PC-3 (cell line): Measurements from ENCODE around the gene TNC.

Experiments used
- CTCF ChIP-seq: fragments of 300-600 bp; sonication (generic); conservative IDR thresholded peaks from 2 replicates; pipeline ENCODE4 v1.5.1; 2017; ENCODE audit warnings: antibody characterized with exemption, low read depth, mild to moderate bottlenecking, low read length
- EZH2 ChIP-seq: fragments of 300-600 bp; sonication (generic); IDR thresholded peaks from one replicate; pipeline ENCODE4 v1.6.1; 2017; ENCODE audit warnings: antibody characterized with exemption, mild to moderate bottlenecking, low read length; ENCODE audit not compliant: unreplicated experiment
- EZH2phosphoT487 ChIP-seq: fragments of 300-600 bp; sonication (generic); IDR thresholded peaks from 2 replicates; pipeline ENCODE4 v1.6.1; 2018; ENCODE audit warnings: mild to moderate bottlenecking, antibody characterized with exemption, low read length, borderline replicate concordance

GRCh38 chr9:115114546-115114945 is 3.4 kb downstream of the TNC start:
- no peak for TF ChIP-seq CTCF
- TF ChIP-seq EZH2, result no peak
- TF ChIP-seq EZH2phosphoT487, result no peak
